CD14-positive monocyte (primary cell): ENCODE measurements around the gene JADE1. TPM values are rescaled to one million over a fixed set of nuclear protein-coding genes. Genes with fewer than 3 reads are reported as not detected.

Experiments used
- DNase-seq, 3 donors: peaks; one replicate each; pipeline ENCODE4 v3.0.0-alpha.2; 2011 to 2022
- H2AFZ ChIP-seq: 2 replicates; pipeline ENCODE4 v1.6.0; 2012; ENCODE audit warnings: mild to moderate bottlenecking, low read depth, low read length, inconsistent platforms; ENCODE audit not compliant: insufficient read depth, poor library complexity, severe bottlenecking
- H3K27ac ChIP-seq, 2 donors: 1 replicate in 1 of 2; 2 replicates in 1 of 2; pipeline ENCODE4 v1.5.1; 2012 to 2013; ENCODE audit warnings: low read length in 2 of 2, control low read depth in 1 of 2, inconsistent platforms in 1 of 2, low read depth in 1 of 2, mild to moderate bottlenecking in 1 of 2
- H3K27me3 ChIP-seq, 2 donors: one replicate each; pipeline versions ENCODE4 v1.6.0 to v1.6.1; 2011 to 2013; ENCODE audit warnings: low read length in 2 of 2; ENCODE audit not compliant: control insufficient read depth in 2 of 2, insufficient read depth in 2 of 2
- H3K36me3 ChIP-seq, 2 donors: replicated peaks in 1 of 2; 1 replicate in 1 of 2; 2 replicates in 1 of 2; pipeline versions ENCODE4 v1.5.1 to v1.6.1; 2012 to 2013; ENCODE audit warnings: low read length in 2 of 2, control low read depth in 1 of 2, inconsistent platforms in 1 of 2, mild to moderate bottlenecking in 1 of 2; ENCODE audit not compliant: insufficient read depth in 2 of 2, control insufficient read depth in 1 of 2
- H3K4me1 ChIP-seq, 2 donors: 1 replicate in 1 of 2; 2 replicates in 1 of 2; pipeline versions ENCODE4 v1.5.1 to v1.6.1; 2012 to 2013; ENCODE audit warnings: low read length in 2 of 2, control low read depth in 1 of 2, inconsistent platforms in 1 of 2, mild to moderate bottlenecking in 1 of 2, moderate library complexity in 1 of 2; ENCODE audit not compliant: insufficient read depth in 2 of 2, control insufficient read depth in 1 of 2
- H3K4me2 ChIP-seq: replicated peaks from 2 replicates; pipeline ENCODE3; 2012; ENCODE audit warnings: low read length, moderate library complexity, mild to moderate bottlenecking; ENCODE audit not compliant: poor library complexity, severe bottlenecking; ENCODE audit errors: extremely low read depth
- H3K4me3 ChIP-seq, 3 experiments: fragments of 200-600 bp in 1 of 3; sonication (generic) in 1 of 3; replicated peaks in 1 of 3; 1 replicate in 2 of 3; 2 replicates in 1 of 3; pipeline ENCODE4 v1.5.1; 2011 to 2013; ENCODE audit warnings: low read length in 3 of 3, mild to moderate bottlenecking in 3 of 3, control low read depth in 2 of 3, low read depth in 2 of 3, inconsistent platforms in 1 of 3, moderate library complexity in 1 of 3
- H3K79me2 ChIP-seq: 2 replicates; pipeline ENCODE4 v1.6.0; 2012; ENCODE audit warnings: mild to moderate bottlenecking, control low read depth, inconsistent platforms, low read length, moderate library complexity; ENCODE audit not compliant: insufficient read depth
- H3K9ac ChIP-seq: 2 replicates; pipeline ENCODE4 v1.6.0; 2017; ENCODE audit warnings: low read length, mild to moderate bottlenecking; ENCODE audit not compliant: insufficient read depth, poor library complexity, severe bottlenecking
- H3K9me3 ChIP-seq, 2 donors: replicated peaks in 1 of 2; 1 replicate in 1 of 2; 2 replicates in 1 of 2; pipeline versions ENCODE4 v1.5.1 to v1.6.1; 2012 to 2013; ENCODE audit warnings: low read length in 2 of 2, control low read depth in 1 of 2; ENCODE audit not compliant: control insufficient read depth in 1 of 2, insufficient read depth in 1 of 2
- H4K20me1 ChIP-seq: 2 replicates; pipeline ENCODE4 v1.6.0; 2012; ENCODE audit warnings: mild to moderate bottlenecking, low read length, control low read depth, moderate library complexity; ENCODE audit not compliant: insufficient read depth
- H3K27ac Mint-ChIP-seq, 7 donors: one replicate each; pipeline ENCODE4 v1.8.0; 2020; ENCODE audit warnings: mild to moderate bottlenecking in 7 of 7, mixed read lengths in 7 of 7, moderate library complexity in 6 of 7, inconsistent platforms in 2 of 7
- H3K27me3 Mint-ChIP-seq, 3 donors: one replicate each; pipeline ENCODE4 v1.8.0; 2021 to 2022; ENCODE audit warnings: low read depth in 3 of 3, mild to moderate bottlenecking in 3 of 3, mixed read lengths in 3 of 3, moderate library complexity in 3 of 3, inconsistent platforms in 1 of 3
- H3K36me3 Mint-ChIP-seq, 2 donors: one replicate each; pipeline ENCODE4 v1.8.0; 2020; ENCODE audit warnings: mixed read lengths in 2 of 2, inconsistent platforms in 1 of 2, mild to moderate bottlenecking in 1 of 2
- H3K4me1 Mint-ChIP-seq: one replicate; pipeline ENCODE4 v1.8.0; 2020; ENCODE audit warnings: mild to moderate bottlenecking, mixed read lengths
- H3K4me3 Mint-ChIP-seq, 2 donors: one replicate each; pipeline ENCODE4 v1.8.0; 2020; ENCODE audit warnings: mild to moderate bottlenecking in 2 of 2, mixed read lengths in 2 of 2, moderate library complexity in 1 of 2
- H3K9me3 Mint-ChIP-seq, 7 donors: one replicate each; pipeline ENCODE4 v1.8.0; 2020 to 2022; ENCODE audit warnings: mixed read lengths in 7 of 7, mild to moderate bottlenecking in 6 of 7, moderate library complexity in 6 of 7, inconsistent platforms in 2 of 7
- CTCF ChIP-seq: fragments of 200-600 bp; IDR thresholded peaks from one replicate; pipeline ENCODE4 v1.8.0; 2022; ENCODE audit warnings: antibody characterized with exemption, mild to moderate bottlenecking
- WGBS: methylation state at CpG from one replicate; pipeline ENCODE4 v1.1.5; 2013; ENCODE audit warnings: missing lambda C conversion rate; ENCODE audit not compliant: insufficient coverage; 5-methylcytosine and 5-hydroxymethylcytosine counted together
- intact Hi-C, 2 donors: fragments of 100-400 bp; cut with micrococcal nuclease; formaldehyde crosslinking; loops; one replicate each; pipeline versions ENCODE4 v1.15.0 to v1.15.1; 2023
- polyA plus RNA-seq, 3 donors: library from polyadenylated mRNA; depleted of rRNA in 1 of 3; unstranded in 2 of 3; stranded (reverse) in 1 of 3; fragments of 300-500 nt in 2 of 3; fragments of >200 nt in 1 of 3; fragmentation: Illumina TruSeq in 2 of 3; gene quantifications; 1 replicate in 2 of 3; 2 replicates in 1 of 3; pipeline ENCODE4 v1.2.3, GENCODE V29; 2012 to 2021

The JADE1 gene
- polyA plus RNA-seq, 3 donors, result 7.3 to 12.8 (median 12.3) TPM

GRCh38 chr4:128832243-128832625 is 22.7 kb downstream of the JADE1 start:
- peaks cover 57% of the 10 kb centered on the region for H4K20me1 ChIP-seq
- peak overlapping the region in 1 of 2 donors; percentile 34 for H3K27ac ChIP-seq
- no peak for TF ChIP-seq CTCF
- H3K4me1 ChIP-seq, result peaks cover 9 to 12% of the 10 kb centered on the region in 2 donors
- Mint-ChIP-seq H3K27me3 (no peaks in the 10 kb centered on the region), H3K9me3 (peaks cover 0 to 3% (median 0%) of the 10 kb centered on the region in 7 donors), H3K27ac (no peak overlapping the region), H3K4me3 (no peak overlapping the region), H3K4me1 (peaks cover 20% of the 10 kb centered on the region), H3K36me3 (peaks cover 29 to 38% of the 10 kb centered on the region in 2 donors)
- intact Hi-C loops, result no loop called here
- H3K9ac ChIP-seq, result no peak overlapping the region
- no peaks in the 10 kb centered on the region for H3K27me3 ChIP-seq
- no peak overlapping the region for H3K4me3 ChIP-seq
- WGBS, result no CpG with 5 or more reads among the region's 2 CpGs
- peaks cover 98% of the 10 kb centered on the region for H3K79me2 ChIP-seq
- no peak overlapping the region for H3K4me2 ChIP-seq
- no peak overlapping the region for H2AFZ ChIP-seq
- peaks cover 16 to 53% of the 10 kb centered on the region in 2 donors for H3K36me3 ChIP-seq
- H3K9me3 ChIP-seq, result no peaks in the 10 kb centered on the region
- no peak for DNase-seq

- Mint-ChIP-seq H3K4me1 (peaks cover 16% of the 10 kb centered on the region), H3K4me3 (no peak overlapping the region)
Measured at GRCh38 chr4:128835498-128836222, 26.2 kb downstream of the JADE1 start.

More at GRCh38 chr4:128835498-128836222, 26.2 kb downstream of the JADE1 start:
- Histone ChIP-seq H3K36me3 (peaks cover 16 to 65% of the 10 kb centered on the region in 2 donors), H2AFZ (no peak overlapping the region), H3K27ac (peak overlapping the region in 1 of 2 donors; percentile 46), H3K4me1 (peaks cover 6 to 9% of the 10 kb centered on the region in 2 donors), H4K20me1 (peaks cover 61% of the 10 kb centered on the region), H3K9ac (no peak overlapping the region), H3K4me2 (no peak overlapping the region), H3K79me2 (peaks cover 98% of the 10 kb centered on the region), H3K27me3 (no peaks in the 10 kb centered on the region), H3K9me3 (no peaks in the 10 kb centered on the region), H3K4me3 (no peak overlapping the region)
- H3K36me3 Mint-ChIP-seq, result peaks cover 33 to 45% of the 10 kb centered on the region in 2 donors
- H3K27ac Mint-ChIP-seq, result peak overlapping the region in 3 of 7 donors; percentile 22 to 54 (median 27)
- no peaks in the 10 kb centered on the region for H3K27me3 Mint-ChIP-seq
- intact Hi-C loops, result no loop called here
- WGBS, result 87% methylated on average over 6 of the region's 8 CpGs
- no peaks in the 10 kb centered on the region for H3K9me3 Mint-ChIP-seq
- DNase-seq, result no peak
- TF ChIP-seq CTCF, result no peak
